Thyroid gland (tissue), 4 donors: ENCODE measurements around the gene NFKBIB. TPM values are rescaled to one million over a fixed set of nuclear protein-coding genes. Genes with fewer than 3 reads are reported as not detected.

Experiments used
- DNase-seq, 2 donors: peaks; one replicate each; pipeline ENCODE4 v3.0.0-alpha.2; 2019
- H3K27ac ChIP-seq, 3 donors: fragments of 200-600 bp; sonication (generic); 1 replicate in 2 of 3; 2 replicates in 1 of 3; pipeline ENCODE4 v1.5.1; 2016 to 2019; ENCODE audit warnings: mild to moderate bottlenecking in 1 of 3, moderate library complexity in 1 of 3
- H3K27me3 ChIP-seq: fragments of 200-600 bp; sonication (generic); one replicate; pipeline ENCODE4 v1.5.1; 2019
- H3K36me3 ChIP-seq, 2 donors: fragments of 200-600 bp; sonication (generic); one replicate each; pipeline ENCODE4 v1.5.1; 2016 to 2019
- H3K4me1 ChIP-seq, 2 donors: fragments of 200-600 bp; sonication (generic); one replicate each; pipeline ENCODE4 v1.5.1; 2017 to 2019
- H3K4me3 ChIP-seq, 3 donors: fragments of 200-600 bp; sonication (generic); replicated peaks in 1 of 3; 1 replicate in 2 of 3; 2 replicates in 1 of 3; pipeline ENCODE4 v1.5.1; 2016; ENCODE audit warnings: mild to moderate bottlenecking in 1 of 3
- H3K9me3 ChIP-seq: fragments of 200-600 bp; sonication (generic); one replicate; pipeline ENCODE4 v1.5.1; 2017
- POLR2A ChIP-seq, 2 donors: fragments of 450-650 bp; IDR thresholded peaks; one replicate each; pipeline ENCODE4 v1.6.1; 2017; ENCODE audit warnings: antibody characterized with exemption in 2 of 2, mild to moderate bottlenecking in 2 of 2, moderate library complexity in 1 of 2
- WGBS, 2 donors: methylation state at CpG; one replicate each; pipeline ENCODE4 v1.1.5; 2017; 5-methylcytosine and 5-hydroxymethylcytosine counted together
- intact Hi-C: fragments of 100-400 bp; cut with DNase I; formaldehyde crosslinking; loops from one replicate; pipeline ENCODE4 v1.15.1; 2023
- total RNA-seq, 4 donors: library from RNA; depleted of rRNA; stranded (reverse); fragments of >200 nt; gene quantifications; one replicate each; pipeline ENCODE4 v1.2.3, GENCODE V29; 2016
- TF ChIP-seq, protein P1 (sequence below), 6 experiments: fragments of 200-600 bp in 3 of 6; fragments of 450-650 bp in 3 of 6; sonication (generic) in 3 of 6; IDR thresholded peaks; one replicate each; pipeline ENCODE4 v1.5.1; 2016 to 2019; ENCODE audit warnings: antibody characterized with exemption in 6 of 6, mild to moderate bottlenecking in 2 of 6, inconsistent platforms in 1 of 6, moderate library complexity in 1 of 6

The NFKBIB gene
- total RNA-seq, 4 donors from 2014 or later: 18.6 to 23.7 (median 21.2) TPM

DNA sequence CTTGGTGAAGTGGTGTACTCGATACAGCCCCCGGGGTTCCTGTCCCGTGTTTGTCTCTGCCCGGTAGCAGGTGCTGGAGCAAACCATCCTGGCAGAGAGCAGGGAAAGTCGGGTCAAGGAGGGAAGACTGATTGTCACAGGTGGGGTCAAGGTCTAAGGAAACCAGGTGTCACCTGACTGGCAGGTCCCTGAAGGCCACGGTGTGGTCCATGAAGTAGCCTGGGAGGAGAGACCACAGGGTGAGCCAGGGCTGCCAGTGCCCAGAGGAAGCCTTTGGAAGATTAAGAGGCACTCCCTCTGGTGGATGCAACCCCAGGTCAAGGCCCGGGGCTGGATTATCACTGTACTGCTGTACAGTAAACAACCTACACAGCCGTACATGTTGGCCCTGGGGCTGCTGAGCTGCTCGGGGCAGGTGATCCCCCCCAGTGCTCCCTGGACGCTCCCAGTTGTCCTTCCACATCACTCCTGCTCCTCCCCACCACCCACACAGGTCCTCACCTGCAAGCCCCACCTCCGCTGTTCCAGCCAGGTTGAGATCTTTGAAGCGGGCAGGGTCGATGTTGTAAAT lies 18.2 kb downstream of the NFKBIB start:
- no peaks in the 10 kb centered on the region for H3K27me3 ChIP-seq
- H3K36me3 ChIP-seq: peaks cover 6% of the 10 kb centered on the region in 2 donors
- no peak for DNase-seq
- 84 to 90% methylated on average over 10 to 13 of the region's 13 CpGs for WGBS, 2 donors
- no peaks in the 10 kb centered on the region for H3K4me1 ChIP-seq
- H3K4me3 ChIP-seq: no peak overlapping the region
- H3K9me3 ChIP-seq: no peaks in the 10 kb centered on the region
- TF ChIP-seq, protein P1, sequence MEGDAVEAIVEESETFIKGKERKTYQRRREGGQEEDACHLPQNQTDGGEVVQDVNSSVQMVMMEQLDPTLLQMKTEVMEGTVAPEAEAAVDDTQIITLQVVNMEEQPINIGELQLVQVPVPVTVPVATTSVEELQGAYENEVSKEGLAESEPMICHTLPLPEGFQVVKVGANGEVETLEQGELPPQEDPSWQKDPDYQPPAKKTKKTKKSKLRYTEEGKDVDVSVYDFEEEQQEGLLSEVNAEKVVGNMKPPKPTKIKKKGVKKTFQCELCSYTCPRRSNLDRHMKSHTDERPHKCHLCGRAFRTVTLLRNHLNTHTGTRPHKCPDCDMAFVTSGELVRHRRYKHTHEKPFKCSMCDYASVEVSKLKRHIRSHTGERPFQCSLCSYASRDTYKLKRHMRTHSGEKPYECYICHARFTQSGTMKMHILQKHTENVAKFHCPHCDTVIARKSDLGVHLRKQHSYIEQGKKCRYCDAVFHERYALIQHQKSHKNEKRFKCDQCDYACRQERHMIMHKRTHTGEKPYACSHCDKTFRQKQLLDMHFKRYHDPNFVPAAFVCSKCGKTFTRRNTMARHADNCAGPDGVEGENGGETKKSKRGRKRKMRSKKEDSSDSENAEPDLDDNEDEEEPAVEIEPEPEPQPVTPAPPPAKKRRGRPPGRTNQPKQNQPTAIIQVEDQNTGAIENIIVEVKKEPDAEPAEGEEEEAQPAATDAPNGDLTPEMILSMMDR (IDR thresholded peaks at IDR 0.05): no peak
- TF ChIP-seq POLR2A (IDR thresholded peaks at IDR 0.05): no peak
- intact Hi-C loops: no loop called here
- no peak overlapping the region for H3K27ac ChIP-seq

GRCh38 chr19:38918526-38918925 lies 18.8 kb downstream of the NFKBIB start:
- Histone ChIP-seq H3K4me1 (no peaks in the 10 kb centered on the region), H3K27me3 (no peaks in the 10 kb centered on the region), H3K9me3 (no peaks in the 10 kb centered on the region), H3K36me3 (peaks cover 6% of the 10 kb centered on the region in 2 donors), H3K4me3 (no peak overlapping the region), H3K27ac (no peak overlapping the region)
- intact Hi-C loops: no loop called here
- DNase-seq: no peak
- TF ChIP-seq, protein P1 (IDR thresholded peaks at IDR 0.05): no peak
- no peak for TF ChIP-seq POLR2A (IDR thresholded peaks at IDR 0.05)
- 88 to 93% methylated on average over 6 to 10 of the region's 10 CpGs for WGBS, 2 donors

DNA sequence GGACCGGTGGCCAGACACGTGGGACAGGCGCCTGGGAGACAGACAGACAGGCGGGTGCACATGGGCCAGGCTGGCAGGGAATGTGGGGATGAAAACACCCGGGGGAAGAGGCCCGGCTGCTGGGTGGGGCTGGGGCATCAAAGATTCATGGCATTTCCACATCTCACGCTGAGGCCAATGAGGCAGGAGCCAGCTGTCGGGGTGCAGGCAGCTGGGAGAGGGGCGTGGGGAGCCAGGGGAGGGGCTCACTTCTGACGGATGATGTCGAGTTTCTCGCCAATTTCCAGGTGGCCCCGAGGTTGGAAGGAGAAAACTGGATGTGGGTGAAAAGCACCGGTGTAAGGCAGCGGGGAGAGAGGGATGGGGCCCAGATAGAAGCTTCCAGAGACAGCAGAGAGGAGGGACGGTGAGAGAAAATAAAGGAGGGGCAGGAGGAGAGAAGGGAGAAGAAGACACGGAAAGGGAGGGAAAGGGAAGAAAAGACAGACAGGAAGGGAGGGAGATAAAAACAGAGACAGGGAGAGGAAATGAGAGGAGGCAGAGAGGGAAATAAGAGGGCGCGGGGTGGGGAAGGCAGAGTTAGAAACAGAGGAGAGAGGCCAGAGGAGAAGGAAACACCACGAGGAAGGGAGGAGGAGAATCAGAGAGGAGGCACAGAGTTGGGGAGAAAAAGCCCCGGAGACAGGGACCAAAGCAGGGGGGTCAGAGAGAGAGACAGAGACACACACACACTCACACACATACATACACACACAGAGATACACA lies 20.2 kb downstream of the NFKBIB start:
- no peaks in the 10 kb centered on the region for H3K9me3 ChIP-seq
- no peaks in the 10 kb centered on the region for H3K27me3 ChIP-seq
- no peak for TF ChIP-seq POLR2A (IDR thresholded peaks at IDR 0.05)
- TF ChIP-seq, protein P1 (IDR thresholded peaks at IDR 0.05): no peak
- intact Hi-C loops: loop anchor here (10.0 kb wide), 2 partner anchors 285 to 515 kb away; partner anchors contain the start of gene FAM98C
- no peak overlapping the region for H3K27ac ChIP-seq
- 63 to 70% methylated on average over 17 to 21 of the region's 21 CpGs for WGBS, 2 donors
- H3K4me3 ChIP-seq: no peak overlapping the region
- H3K36me3 ChIP-seq: peaks cover 6 to 16% of the 10 kb centered on the region in 2 donors
- DNase-seq: no peak
- no peaks in the 10 kb centered on the region for H3K4me1 ChIP-seq

DNA sequence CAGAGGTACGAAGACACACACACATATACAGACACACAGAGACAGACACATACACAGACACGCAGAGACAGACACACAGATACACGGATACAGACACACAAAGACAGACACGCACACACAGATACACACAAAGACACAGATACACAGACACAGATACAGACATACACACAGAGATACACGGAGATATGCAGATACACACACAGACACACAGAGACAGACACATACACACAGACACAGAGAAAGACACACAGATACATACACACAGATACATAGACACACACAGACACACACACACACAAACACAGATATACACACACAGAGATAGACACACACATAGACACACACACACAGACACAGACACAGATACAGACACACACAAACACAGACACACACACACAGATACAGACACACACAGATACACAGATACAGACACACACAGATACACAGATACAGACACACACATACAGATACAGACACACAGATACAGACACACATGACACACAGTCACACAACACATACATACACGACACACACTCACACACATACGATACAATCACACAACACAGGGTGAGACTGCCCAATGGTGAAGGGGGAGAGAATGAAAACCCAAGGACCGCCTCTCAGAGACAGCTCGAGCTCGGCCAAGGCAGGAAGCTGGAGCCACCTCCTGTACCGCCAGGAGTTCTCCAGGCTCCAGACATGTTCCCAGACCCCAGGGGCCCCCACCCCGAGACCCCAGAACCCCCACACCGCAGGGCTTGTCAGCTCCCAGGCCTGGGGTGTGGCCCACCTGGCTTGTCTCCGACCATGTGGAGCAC lies 21.0 kb downstream of the NFKBIB start:
- intact Hi-C loops: loop anchor here (10.0 kb wide), 2 partner anchors 286 to 516 kb away; partner anchors contain the start of gene FAM98C
- WGBS, 2 donors: 64 to 83% methylated on average over 9 to 10 of the region's 14 CpGs
- H3K4me1 ChIP-seq: no peaks in the 10 kb centered on the region
- H3K27me3 ChIP-seq: no peaks in the 10 kb centered on the region
- no peak overlapping the region for H3K27ac ChIP-seq
- no peak for DNase-seq
- H3K4me3 ChIP-seq: no peak overlapping the region
- TF ChIP-seq, protein P1 (IDR thresholded peaks at IDR 0.05): no peak
- TF ChIP-seq POLR2A (IDR thresholded peaks at IDR 0.05): no peak
- H3K9me3 ChIP-seq: no peaks in the 10 kb centered on the region
- peaks cover 6 to 24% of the 10 kb centered on the region in 2 donors for H3K36me3 ChIP-seq
